ENCODE measurements around the gene CTDP1. TPM values are rescaled to one million over a fixed set of nuclear protein-coding genes. Genes with fewer than 3 reads are reported as not detected.

Gene CTDP1
- total RNA-seq, 1 donor from 2014 or later = 29.7 TPM

- H3K27me3 ChIP-seq (ENCODE audit: control insufficient read depth, insufficient read depth, low read length) = no peaks in the 10 kb centered on the region
- DNase-seq (ENCODE audit: low read depth) = no peak
- TF ChIP-seq CTCF (IDR thresholded peaks at IDR 0.05; ENCODE audit: insufficient read depth, low read length, poor library complexity, severe bottlenecking) = no peak
- no peaks in the 10 kb centered on the region for H3K36me3 ChIP-seq (ENCODE audit: control insufficient read depth, insufficient read depth, low read length)
- no peak overlapping the region for H3K4me3 ChIP-seq (ENCODE audit: low read depth, low read length)
Observed at GRCh38 chr18:79754831-79755351, 75.3 kb downstream of the CTDP1 start.

DNA sequence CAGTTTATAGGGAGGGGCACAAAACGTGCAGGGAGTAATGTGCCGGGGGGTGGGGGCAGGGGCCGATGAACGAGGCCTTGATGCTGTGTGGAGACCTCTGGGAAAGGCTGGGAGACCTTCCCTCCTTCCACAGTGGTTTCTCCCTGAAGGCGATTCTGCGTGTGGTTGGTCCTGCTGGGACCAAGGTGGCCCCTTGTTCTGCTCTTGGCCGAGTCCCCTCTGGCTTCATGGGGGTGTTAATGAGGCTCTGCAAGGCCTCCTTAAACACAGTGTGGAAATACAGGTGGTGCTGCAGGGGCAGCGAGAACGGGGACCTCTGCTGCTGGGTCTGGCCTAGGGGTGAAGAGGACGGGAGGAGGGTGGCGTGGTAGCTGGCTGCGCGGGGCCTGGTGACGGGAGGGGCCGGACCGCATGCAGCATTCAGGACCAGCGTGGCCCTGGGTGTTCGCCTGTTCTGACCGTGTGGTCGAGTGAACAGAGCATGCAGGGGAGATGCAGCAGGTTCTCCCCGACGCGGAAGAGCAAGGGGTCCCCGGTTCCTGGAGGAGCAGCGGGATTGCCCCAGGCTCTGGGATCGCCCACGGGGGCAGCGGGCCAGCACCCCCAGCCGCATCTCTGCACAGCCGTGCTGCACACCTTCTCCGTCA is 76.0 kb downstream of the CTDP1 start:
- no peak for DNase-seq (ENCODE audit: low read depth)
- H3K4me3 ChIP-seq (ENCODE audit: low read depth, low read length) = no peak overlapping the region

DNA sequence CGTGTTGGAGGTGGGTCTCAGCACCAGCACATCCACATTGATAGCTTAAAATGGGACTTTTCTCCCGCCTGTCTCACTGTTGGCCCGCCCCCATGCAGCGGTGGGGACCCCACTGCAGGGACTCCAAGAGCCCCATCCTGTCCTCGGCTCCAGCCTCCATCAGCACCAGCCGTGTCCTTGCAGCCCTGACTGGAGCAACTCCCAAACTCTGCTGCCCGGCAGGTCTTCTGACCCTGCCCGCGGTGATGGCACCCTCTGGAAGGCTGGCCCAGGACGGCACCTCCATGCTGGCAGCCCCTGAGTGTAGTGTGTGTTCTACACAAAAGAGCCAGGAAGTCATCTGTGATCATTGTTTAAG is 76.5 kb downstream of the CTDP1 start:
- no peaks in the 10 kb centered on the region for H3K36me3 ChIP-seq (ENCODE audit: control insufficient read depth, insufficient read depth, low read length)
- H3K4me3 ChIP-seq (ENCODE audit: low read depth, low read length) = no peak overlapping the region
- no peak for TF ChIP-seq CTCF (IDR thresholded peaks at IDR 0.05; ENCODE audit: insufficient read depth, low read length, poor library complexity, severe bottlenecking)
- DNase-seq (ENCODE audit: low read depth) = no peak
- no peaks in the 10 kb centered on the region for H3K27me3 ChIP-seq (ENCODE audit: control insufficient read depth, insufficient read depth, low read length)

More for the DNA sequence above, 76.0 kb downstream of the CTDP1 start:
- no peaks in the 10 kb centered on the region for H3K27me3 ChIP-seq (ENCODE audit: control insufficient read depth, insufficient read depth, low read length)
- no peaks in the 10 kb centered on the region for H3K36me3 ChIP-seq (ENCODE audit: control insufficient read depth, insufficient read depth, low read length)
- TF ChIP-seq CTCF (IDR thresholded peaks at IDR 0.05; ENCODE audit: insufficient read depth, low read length, poor library complexity, severe bottlenecking) = no peak

DNA sequence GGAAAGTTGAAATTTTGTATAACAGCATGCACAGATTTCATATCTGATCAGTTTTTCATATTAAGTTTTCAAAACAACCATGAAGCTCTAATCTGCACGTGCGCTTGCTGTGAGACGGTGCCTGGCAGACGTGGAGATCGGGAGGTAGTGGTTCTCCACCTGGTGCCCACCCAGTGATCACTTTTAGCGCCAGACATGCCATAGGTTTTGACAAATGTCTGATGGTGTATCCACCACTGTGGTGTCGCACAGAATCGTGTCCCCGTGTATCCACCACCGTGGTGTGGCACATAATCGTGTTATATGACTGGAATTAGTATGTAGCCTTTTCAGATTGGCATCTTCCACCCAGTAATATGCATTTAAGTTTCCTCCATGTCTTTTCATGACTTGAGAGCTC is 77.2 kb downstream of the CTDP1 start:
- no peaks in the 10 kb centered on the region for H3K36me3 ChIP-seq (ENCODE audit: control insufficient read depth, insufficient read depth, low read length)
- H3K27me3 ChIP-seq (ENCODE audit: control insufficient read depth, insufficient read depth, low read length) = no peaks in the 10 kb centered on the region
- DNase-seq (ENCODE audit: low read depth) = no peak
- no peak overlapping the region for H3K4me3 ChIP-seq (ENCODE audit: low read depth, low read length)
- no peak for TF ChIP-seq CTCF (IDR thresholded peaks at IDR 0.05; ENCODE audit: insufficient read depth, low read length, poor library complexity, severe bottlenecking)

DNA sequence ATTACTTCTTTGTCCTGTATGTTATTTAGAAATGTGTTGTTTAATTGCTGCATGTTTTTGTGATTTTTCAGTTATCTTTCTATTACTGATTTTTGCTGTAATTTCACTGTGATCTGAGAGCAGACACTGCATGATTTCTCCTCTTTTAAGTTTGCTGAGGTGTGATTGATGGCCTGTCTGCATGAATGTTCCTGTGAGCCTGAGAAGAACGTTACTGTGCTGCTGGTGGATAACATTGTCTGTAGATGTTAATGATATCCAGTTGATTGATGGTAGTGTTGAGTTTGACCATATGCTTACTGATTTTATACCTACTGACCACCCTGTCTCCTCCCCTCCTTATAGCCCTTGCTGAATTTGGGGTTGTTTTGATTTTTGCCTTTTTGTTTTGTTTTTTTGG is 80.7 kb downstream of the CTDP1 start:
- H3K36me3 ChIP-seq (ENCODE audit: control insufficient read depth, insufficient read depth, low read length) = no peaks in the 10 kb centered on the region
- TF ChIP-seq CTCF (IDR thresholded peaks at IDR 0.05; ENCODE audit: insufficient read depth, low read length, poor library complexity, severe bottlenecking) = no peak
- H3K4me3 ChIP-seq (ENCODE audit: low read depth, low read length) = no peak overlapping the region
- H3K27me3 ChIP-seq (ENCODE audit: control insufficient read depth, insufficient read depth, low read length) = no peaks in the 10 kb centered on the region
- no peak for DNase-seq (ENCODE audit: low read depth)

- H3K27me3 ChIP-seq (ENCODE audit: control insufficient read depth, insufficient read depth, low read length) = no peaks in the 10 kb centered on the region
- TF ChIP-seq CTCF (IDR thresholded peaks at IDR 0.05; ENCODE audit: insufficient read depth, low read length, poor library complexity, severe bottlenecking) = no peak
- no peak overlapping the region for H3K4me3 ChIP-seq (ENCODE audit: low read depth, low read length)
- no peak for DNase-seq (ENCODE audit: low read depth)
- H3K36me3 ChIP-seq (ENCODE audit: control insufficient read depth, insufficient read depth, low read length) = no peaks in the 10 kb centered on the region
Observed at GRCh38 chr18:79760881-79761280, 81.3 kb downstream of the CTDP1 start.

Data from kidney epithelial cell (primary cell).